HG02884 (cell line): ENCODE measurements around the gene ACSF2.

Experiments
- ATAC-seq: cut with Tn5 transposase; IDR thresholded peaks from one replicate; pipeline ENCODE4 v1.9.1; 2021; ENCODE audit warnings: mild to moderate bottlenecking, moderate library complexity; ENCODE audit not compliant: unreplicated experiment

Gene ACSF2

GRCh38 chr17:50519141-50519834 lies 93.3 kb downstream of the ACSF2 start:
- no peak for ATAC-seq

GRCh38 chr17:50520483-50520882 lies 94.5 kb downstream of the ACSF2 start:
- ATAC-seq = no peak

GRCh38 chr17:50521514-50521913 lies 95.5 kb downstream of the ACSF2 start:
- no peak for ATAC-seq

GRCh38 chr17:50522766-50523165 lies 96.7 kb downstream of the ACSF2 start:
- ATAC-seq = no peak

- ATAC-seq = no peak
These were observed 97.2 kb downstream of the ACSF2 start for GRCh38 chr17:50523208-50523607.
